Measurements from ENCODE around the gene ZNF24. TPM values are rescaled to one million over a fixed set of nuclear protein-coding genes. Genes with fewer than 3 reads are reported as not detected.

Gene ZNF24
- total and polyA plus RNA-seq, 2 experiments from 2014 or later: 52.4 to 75.2 TPM

DNA sequence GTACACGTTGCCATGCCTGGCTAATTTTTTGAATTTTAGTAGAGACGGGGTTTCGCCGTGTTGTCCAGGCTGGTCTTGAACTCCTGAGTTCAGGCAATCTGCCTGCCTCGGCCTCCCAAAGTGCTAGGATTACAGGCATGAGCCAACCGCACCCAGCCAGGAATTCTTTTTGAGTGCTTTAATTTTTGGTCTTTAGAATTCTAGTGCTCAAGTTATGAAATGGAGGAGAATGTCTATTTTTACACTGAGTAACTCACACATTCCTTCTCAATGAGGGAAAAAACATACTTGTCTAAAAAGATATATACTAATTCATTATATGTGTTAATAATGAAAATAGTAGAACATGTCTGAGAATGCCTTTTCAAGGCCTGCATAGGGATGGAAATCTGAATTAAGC lies 24.4 kb upstream of the ZNF24 start (continued):
- TF ChIP-seq CREB1 (CRISPR knock-in tag; IDR thresholded peaks at IDR 0.05; ENCODE audit: low read depth) (no peak), NANOG (IDR thresholded peaks at IDR 0.05; ENCODE audit: borderline replicate concordance) (no peak)
- TF ChIP-seq, protein P1, sequence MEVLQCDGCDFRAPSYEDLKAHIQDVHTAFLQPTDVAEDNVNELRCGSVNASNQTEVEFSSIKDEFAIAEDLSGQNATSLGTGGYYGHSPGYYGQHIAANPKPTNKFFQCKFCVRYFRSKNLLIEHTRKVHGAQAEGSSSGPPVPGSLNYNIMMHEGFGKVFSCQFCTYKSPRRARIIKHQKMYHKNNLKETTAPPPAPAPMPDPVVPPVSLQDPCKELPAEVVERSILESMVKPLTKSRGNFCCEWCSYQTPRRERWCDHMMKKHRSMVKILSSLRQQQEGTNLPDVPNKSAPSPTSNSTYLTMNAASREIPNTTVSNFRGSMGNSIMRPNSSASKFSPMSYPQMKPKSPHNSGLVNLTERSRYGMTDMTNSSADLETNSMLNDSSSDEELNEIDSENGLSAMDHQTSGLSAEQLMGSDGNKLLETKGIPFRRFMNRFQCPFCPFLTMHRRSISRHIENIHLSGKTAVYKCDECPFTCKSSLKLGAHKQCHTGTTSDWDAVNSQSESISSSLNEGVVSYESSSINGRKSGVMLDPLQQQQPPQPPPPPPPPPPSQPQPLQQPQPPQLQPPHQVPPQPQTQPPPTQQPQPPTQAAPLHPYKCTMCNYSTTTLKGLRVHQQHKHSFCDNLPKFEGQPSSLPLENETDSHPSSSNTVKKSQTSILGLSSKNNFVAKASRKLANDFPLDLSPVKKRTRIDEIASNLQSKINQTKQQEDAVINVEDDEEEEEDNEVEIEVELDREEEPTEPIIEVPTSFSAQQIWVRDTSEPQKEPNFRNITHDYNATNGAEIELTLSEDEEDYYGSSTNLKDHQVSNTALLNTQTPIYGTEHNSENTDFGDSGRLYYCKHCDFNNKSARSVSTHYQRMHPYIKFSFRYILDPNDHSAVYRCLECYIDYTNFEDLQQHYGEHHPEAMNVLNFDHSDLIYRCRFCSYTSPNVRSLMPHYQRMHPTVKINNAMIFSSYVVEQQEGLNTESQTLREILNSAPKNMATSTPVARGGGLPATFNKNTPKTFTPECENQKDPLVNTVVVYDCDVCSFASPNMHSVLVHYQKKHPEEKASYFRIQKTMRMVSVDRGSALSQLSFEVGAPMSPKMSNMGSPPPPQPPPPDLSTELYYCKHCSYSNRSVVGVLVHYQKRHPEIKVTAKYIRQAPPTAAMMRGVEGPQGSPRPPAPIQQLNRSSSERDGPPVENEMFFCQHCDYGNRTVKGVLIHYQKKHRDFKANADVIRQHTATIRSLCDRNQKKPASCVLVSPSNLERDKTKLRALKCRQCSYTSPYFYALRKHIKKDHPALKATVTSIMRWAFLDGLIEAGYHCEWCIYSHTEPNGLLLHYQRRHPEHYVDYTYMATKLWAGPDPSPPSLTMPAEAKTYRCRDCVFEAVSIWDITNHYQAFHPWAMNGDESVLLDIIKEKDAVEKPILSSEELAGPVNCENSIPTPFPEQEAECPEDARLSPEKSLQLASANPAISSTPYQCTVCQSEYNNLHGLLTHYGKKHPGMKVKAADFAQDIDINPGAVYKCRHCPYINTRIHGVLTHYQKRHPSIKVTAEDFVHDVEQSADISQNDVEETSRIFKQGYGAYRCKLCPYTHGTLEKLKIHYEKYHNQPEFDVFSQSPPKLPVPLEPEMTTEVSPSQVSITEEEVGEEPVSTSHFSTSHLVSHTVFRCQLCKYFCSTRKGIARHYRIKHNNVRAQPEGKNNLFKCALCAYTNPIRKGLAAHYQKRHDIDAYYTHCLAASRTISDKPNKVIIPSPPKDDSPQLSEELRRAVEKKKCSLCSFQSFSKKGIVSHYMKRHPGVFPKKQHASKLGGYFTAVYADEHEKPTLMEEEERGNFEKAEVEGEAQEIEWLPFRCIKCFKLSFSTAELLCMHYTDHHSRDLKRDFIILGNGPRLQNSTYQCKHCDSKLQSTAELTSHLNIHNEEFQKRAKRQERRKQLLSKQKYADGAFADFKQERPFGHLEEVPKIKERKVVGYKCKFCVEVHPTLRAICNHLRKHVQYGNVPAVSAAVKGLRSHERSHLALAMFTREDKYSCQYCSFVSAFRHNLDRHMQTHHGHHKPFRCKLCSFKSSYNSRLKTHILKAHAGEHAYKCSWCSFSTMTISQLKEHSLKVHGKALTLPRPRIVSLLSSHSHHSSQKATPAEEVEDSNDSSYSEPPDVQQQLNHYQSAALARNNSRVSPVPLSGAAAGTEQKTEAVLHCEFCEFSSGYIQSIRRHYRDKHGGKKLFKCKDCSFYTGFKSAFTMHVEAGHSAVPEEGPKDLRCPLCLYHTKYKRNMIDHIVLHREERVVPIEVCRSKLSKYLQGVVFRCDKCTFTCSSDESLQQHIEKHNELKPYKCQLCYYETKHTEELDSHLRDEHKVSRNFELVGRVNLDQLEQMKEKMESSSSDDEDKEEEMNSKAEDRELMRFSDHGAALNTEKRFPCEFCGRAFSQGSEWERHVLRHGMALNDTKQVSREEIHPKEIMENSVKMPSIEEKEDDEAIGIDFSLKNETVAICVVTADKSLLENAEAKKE (CRISPR knock-in tag; IDR thresholded peaks at IDR 0.05): no peak

GRCh38 chr18:35362531-35362930 lies 18.3 kb upstream of the ZNF24 start:
- H3K4me3 Mint-ChIP-seq: no peak overlapping the region
- peaks cover 12% of the 10 kb centered on the region for H3K36me3 Mint-ChIP-seq (ENCODE audit: low read depth)
- H2AFZ ChIP-seq: no peak overlapping the region
- no peak overlapping the region for H3K4me3 ChIP-seq
- H3F3A ChIP-seq (replicated peaks; ENCODE audit: low read depth): no peaks in the 10 kb centered on the region
- H3K9me2 ChIP-seq (ENCODE audit: insufficient read depth): no peaks in the 10 kb centered on the region
- ATAC-seq (no peak), DNase-seq (ENCODE audit: low spot score) (no peak)
- H3K36me3 ChIP-seq (ENCODE audit: insufficient read depth): no peaks in the 10 kb centered on the region
- no peak overlapping the region for H3K27ac Mint-ChIP-seq
- no peaks in the 10 kb centered on the region for H3K4me1 Mint-ChIP-seq
- no peaks in the 10 kb centered on the region for H3K27me3 ChIP-seq (ENCODE audit: insufficient read depth)
- H3K4me2 ChIP-seq: no peak overlapping the region
- no peaks in the 10 kb centered on the region for H3K27me3 Mint-ChIP-seq (ENCODE audit: insufficient read depth, low read depth, poor library complexity)
- TF ChIP-seq ZNF114 (CRISPR knock-in tag; IDR thresholded peaks at IDR 0.05): no peak
- peaks cover 26% of the 10 kb centered on the region for H3K9me3 Mint-ChIP-seq
- no peaks in the 10 kb centered on the region for H4K20me1 ChIP-seq (replicated peaks; ENCODE audit: insufficient read depth)
- no peaks in the 10 kb centered on the region for H3K79me2 ChIP-seq (replicated peaks; ENCODE audit: insufficient read depth)
- no peaks in the 10 kb centered on the region for H3K4me1 ChIP-seq (ENCODE audit: insufficient read depth)
- no peak overlapping the region for H3K27ac ChIP-seq (ENCODE audit: low read depth)
